HCT116 (cell line): ENCODE measurements around the gene CEP70. TPM values are rescaled to one million over a fixed set of nuclear protein-coding genes. Genes with fewer than 3 reads are reported as not detected.

Experiments used
- ATAC-seq: fragments of 200-7000 bp; cut with Tn5 transposase; 2 replicates; pipeline ENCODE4 v1.9.1; 2020; ENCODE audit warnings: mild to moderate bottlenecking, moderate library complexity
- BruUV-seq: library from RNA; stranded (reverse); fragments of 400-500 nt; replicated peaks from 2 replicates; lab custom pipeline; 2021; lab: Mats Ljungman, UMichigan
- CTCF ChIA-PET: fragments of 300-600 bp; sonication (Branson Sonifier 250); formaldehyde crosslinking; loops from one replicate; lab custom pipeline; 2021; ENCODE audit warnings: antibody characterized with exemption; lab: Charles Lee
- POLR2A ChIA-PET: fragments of 300-600, 350-600 bp; sonication (Branson Sonifier 250); formaldehyde crosslinking; loops from one replicate; lab custom pipeline; 2021; ENCODE audit warnings: antibody characterized with exemption; lab: Charles Lee
- RAD21 ChIA-PET, 2 experiments: fragments of 300-600 bp; sonication (Branson Sonifier 250); formaldehyde crosslinking; loops; one replicate each; lab custom pipeline; 2023; ENCODE audit warnings: low total read pairs in 2 of 2; ENCODE audit not compliant: uncharacterized antibody in 2 of 2, unreplicated experiment in 2 of 2, low non-redundant PET in 1 of 2; lab: Charles Lee
- DNase-seq: peaks from one replicate; pipeline ENCODE4 v3.0.0-alpha.2; 2010; ENCODE audit warnings: low read depth, low spot score
- H2AFZ ChIP-seq: fragments of 200-600 bp; shearing (Covaris generic), sonication (generic); 2 replicates; pipeline ENCODE4 v1.6.1; 2017; ENCODE audit warnings: low read depth, mixed run types, mixed read lengths, antibody characterized with exemption, low read length; ENCODE audit not compliant: poor library complexity, severe bottlenecking
- H3K27ac ChIP-seq: 2 replicates; pipeline ENCODE4 v1.5.1; 2012; ENCODE audit warnings: low read depth, low read length
- H3K27me3 ChIP-seq: fragments of 200-600 bp; sonication (generic); 2 replicates; pipeline ENCODE4 v1.6.1; 2016; ENCODE audit warnings: mixed run types, low read length, mixed read lengths; ENCODE audit not compliant: insufficient read depth
- H3K36me3 ChIP-seq, 2 experiments: fragments of 200-500 bp in 1 of 2; fragments of 200-600 bp in 1 of 2; sonication (Bioruptor generic) in 1 of 2; sonication (generic) in 1 of 2; 2 replicates each; pipeline versions ENCODE4 v1.5.1 to v1.6.1; 2014 to 2016; ENCODE audit warnings: low read length in 2 of 2, inconsistent platforms in 1 of 2, mixed read lengths in 1 of 2, mixed run types in 1 of 2; ENCODE audit not compliant: insufficient read depth in 2 of 2, control insufficient read depth in 1 of 2
- H3K4me1 ChIP-seq, 2 experiments: fragments of 200-600 bp in 1 of 2; sonication (generic) in 1 of 2; 2 replicates each; pipeline versions ENCODE4 v1.5.1 to v1.6.1; 2012 to 2017; ENCODE audit warnings: low read length in 2 of 2, inconsistent platforms in 1 of 2, mild to moderate bottlenecking in 1 of 2, mixed read lengths in 1 of 2, mixed run types in 1 of 2, moderate library complexity in 1 of 2; ENCODE audit not compliant: insufficient read depth in 2 of 2, control insufficient read depth in 1 of 2
- H3K4me2 ChIP-seq: fragments of 200-600 bp; sonication (generic); 2 replicates; pipeline ENCODE4 v1.6.1; 2017; ENCODE audit warnings: mixed run types, low read length, mixed read lengths
- H3K4me3 ChIP-seq, 2 experiments: fragments of 200-600 bp in 1 of 2; sonication (generic) in 1 of 2; replicated peaks in 1 of 2; 2 replicates each; pipeline ENCODE4 v1.5.1; 2011 to 2016; ENCODE audit warnings: low read length in 2 of 2, control low read depth in 1 of 2, low read depth in 1 of 2, mild to moderate bottlenecking in 1 of 2, mixed read lengths in 1 of 2, mixed run types in 1 of 2
- H3K79me2 ChIP-seq: fragments of 200-600 bp; sonication (generic); 2 replicates; pipeline ENCODE4 v1.6.1; 2017; ENCODE audit warnings: mild to moderate bottlenecking, mixed run types, low read length, moderate library complexity, mixed read lengths; ENCODE audit not compliant: insufficient read depth
- H3K9ac ChIP-seq: fragments of 200-600 bp; sonication (generic); 2 replicates; pipeline ENCODE4 v1.6.1; 2016; ENCODE audit warnings: low read length, mixed read lengths
- H3K9me2 ChIP-seq: fragments of 200-600 bp; sonication (generic), shearing (Covaris generic); 2 replicates; pipeline ENCODE4 v1.6.1; 2017; ENCODE audit warnings: mixed run types, mild to moderate bottlenecking, moderate library complexity; ENCODE audit not compliant: insufficient read depth
- H3K9me3 ChIP-seq, 2 experiments: fragments of 200-500 bp in 1 of 2; fragments of 200-600 bp in 1 of 2; sonication (Bioruptor generic) in 1 of 2; sonication (generic) in 1 of 2; 2 replicates each; pipeline ENCODE4 v1.6.1; 2014 to 2017; ENCODE audit warnings: low read length in 2 of 2, mixed read lengths in 2 of 2, inconsistent platforms in 1 of 2, low read depth in 1 of 2, mild to moderate bottlenecking in 1 of 2, mixed run types in 1 of 2, moderate library complexity in 1 of 2; ENCODE audit not compliant: control insufficient read depth in 1 of 2, insufficient read depth in 1 of 2
- H4K20me1 ChIP-seq: fragments of 200-600 bp; sonication (generic), shearing (Covaris generic); 2 replicates; pipeline ENCODE4 v1.6.1; 2017; ENCODE audit warnings: mixed run types, mild to moderate bottlenecking, moderate library complexity; ENCODE audit not compliant: insufficient read depth
- ATF3 ChIP-seq: IDR thresholded peaks from 2 replicates; pipeline ENCODE4 v1.6.1; 2012
- CEBPB ChIP-seq: IDR thresholded peaks from 2 replicates; pipeline ENCODE4 v1.6.1; 2012; ENCODE audit warnings: low read depth
- EZH2 ChIP-seq: fragments of 200-600 bp; sonication (generic); IDR thresholded peaks from 2 replicates; pipeline ENCODE4 v1.6.1; 2017; ENCODE audit warnings: antibody characterized with exemption, mixed run types
- EZH2phosphoT487 ChIP-seq: fragments of 200-600 bp; IDR thresholded peaks from 2 replicates; pipeline ENCODE4 v1.6.1; 2018; ENCODE audit warnings: antibody characterized with exemption, borderline replicate concordance
- FOSL1 ChIP-seq: IDR thresholded peaks from 2 replicates; pipeline ENCODE4 v1.6.1; 2012; ENCODE audit warnings: low read depth
- JUND ChIP-seq: IDR thresholded peaks from 2 replicates; pipeline ENCODE4 v1.6.1; 2012
- MAX ChIP-seq: IDR thresholded peaks from 2 replicates; pipeline ENCODE4 v1.6.1; 2012
- POLR2AphosphoS5 ChIP-seq: IDR thresholded peaks from 2 replicates; pipeline ENCODE4 v1.6.1; 2011; ENCODE audit warnings: mild to moderate bottlenecking, low read depth, low read length, moderate library complexity
- REST ChIP-seq: IDR thresholded peaks from 2 replicates; pipeline ENCODE4 v1.6.1; 2012; ENCODE audit warnings: low read depth
- SIN3A ChIP-seq: IDR thresholded peaks from 2 replicates; pipeline ENCODE4 v1.6.1; 2012; ENCODE audit warnings: low read depth
- SP1 ChIP-seq: IDR thresholded peaks from 2 replicates; pipeline ENCODE4 v1.6.1; 2012; ENCODE audit warnings: low read depth
- YY1 ChIP-seq: IDR thresholded peaks from 2 replicates; pipeline ENCODE4 v1.6.1; 2011; ENCODE audit warnings: low read length, low read depth, moderate library complexity, mild to moderate bottlenecking; ENCODE audit not compliant: insufficient replicate concordance; ENCODE audit errors: extremely low read depth
- intact Hi-C: fragments of 100-400 bp; cut with micrococcal nuclease; formaldehyde crosslinking; loops from 2 replicates; pipeline ENCODE4 v1.10.0; 2022
- total RNA-seq: library from RNA; stranded (reverse); gene quantifications from one replicate; pipeline ENCODE4 v1.2.1, GENCODE V29; 2021; ENCODE audit not compliant: unreplicated experiment

Gene CEP70
- total RNA-seq, 1 experiment from 2014 or later, result 38.7 TPM

GRCh38 chr3:138591392-138591791, 2.7 kb downstream of the CEP70 start:
- POLR2A ChIA-PET, result no interaction called here

More at GRCh38 chr3:138591392-138591791, 2.7 kb downstream of the CEP70 start:
- ATAC-seq (no peak), DNase-seq (no peak)
- RAD21 ChIA-PET, result no interaction called here
- H3K27ac ChIP-seq, result no peak overlapping the region
- H3K27me3 ChIP-seq, result no peaks in the 10 kb centered on the region
- H3K9ac ChIP-seq, result no peak overlapping the region
- H3K4me3 ChIP-seq, result no peak overlapping the region
- no peak overlapping the region for H3K4me2 ChIP-seq
- peaks cover 0 to 2% of the 10 kb centered on the region in 2 experiments; a peak in 1 of 4 replicates for H3K36me3 ChIP-seq
- no peak overlapping the region for H2AFZ ChIP-seq
- H3K4me1 ChIP-seq, result peaks cover 5 to 13% of the 10 kb centered on the region in 2 experiments
- no peaks in the 10 kb centered on the region for H3K9me3 ChIP-seq
- intact Hi-C loops, result loop anchor here (5.0 to 10.0 kb wide), 3 partner anchors 174 to 753 kb away; partner anchors contain the start of gene MRPS22
- no peaks in the 10 kb centered on the region for H4K20me1 ChIP-seq
- no peaks in the 10 kb centered on the region for H3K9me2 ChIP-seq
- H3K79me2 ChIP-seq, result peaks cover 40% of the 10 kb centered on the region
- no peak for TF ChIP-seq EZH2
- no peak for TF ChIP-seq FOSL1
- no peak for TF ChIP-seq CEBPB
- TF ChIP-seq REST, result no peak
- TF ChIP-seq YY1, result no peak
- no peak for TF ChIP-seq MAX
- no peak for TF ChIP-seq SP1
- no peak for TF ChIP-seq SIN3A
- TF ChIP-seq EZH2phosphoT487, result no peak
- no peak for TF ChIP-seq POLR2AphosphoS5
- TF ChIP-seq ATF3, result no peak
- TF ChIP-seq JUND, result no peak
- CTCF ChIA-PET, result interaction anchor here (1.6 kb wide), 1 partner anchor 324 kb away, joined by 5 read pairs; no protein-coding TSS in a partner anchor
- BruUV-seq, result no TSS peak
